ENCODE results near the gene C4orf54. TPM values are rescaled to one million over a fixed set of nuclear protein-coding genes. Genes with fewer than 3 reads are reported as not detected.

Gene C4orf54
- total RNA-seq, 1 experiment from 2014 or later = 0.08 TPM

Other genes starting within 250 kb of the C4orf54 start
- gene ADH7, start 222.5 kb downstream of the C4orf54 start, total RNA-seq (2014; rRNA removed; shearing (Covaris generic)) = not detected in 2 replicates
- not detected in 2 replicates for gene C4orf17, start 146.8 kb downstream of the C4orf54 start, total RNA-seq (2014; rRNA removed; shearing (Covaris generic))
- gene TRMT10A, start 93.8 kb downstream of the C4orf54 start, total RNA-seq (2014; rRNA removed; shearing (Covaris generic)) = 8.4 and 9.0 TPM in 2 replicates
- 0.37 and 0.56 TPM in 2 replicates for gene MTTP, start 83.0 kb downstream of the C4orf54 start, total RNA-seq (2014; rRNA removed; shearing (Covaris generic))
- not detected in 2 replicates for gene DAPP1, start 159.0 kb upstream of the C4orf54 start, total RNA-seq (2014; rRNA removed; shearing (Covaris generic))
- 64.0 and 65.0 TPM in 2 replicates for gene LAMTOR3, start 236.6 kb upstream of the C4orf54 start, total RNA-seq (2014; rRNA removed; shearing (Covaris generic))

Measured in SK-MEL-5 (cell line).